GM21619 (cell line): ENCODE results near the gene PAM16.

Experiments used
- ATAC-seq: cut with Tn5 transposase; IDR thresholded peaks from one replicate; pipeline ENCODE4 v1.9.1; 2021; ENCODE audit not compliant: unreplicated experiment

The PAM16 gene

GRCh38 chr16:4383591-4384444 is 32.7 kb upstream of the PAM16 start:
- ATAC-seq = no peak

- no peak for ATAC-seq
Observed at GRCh38 chr16:4382795-4383357, 31.8 kb upstream of the PAM16 start.

DNA sequence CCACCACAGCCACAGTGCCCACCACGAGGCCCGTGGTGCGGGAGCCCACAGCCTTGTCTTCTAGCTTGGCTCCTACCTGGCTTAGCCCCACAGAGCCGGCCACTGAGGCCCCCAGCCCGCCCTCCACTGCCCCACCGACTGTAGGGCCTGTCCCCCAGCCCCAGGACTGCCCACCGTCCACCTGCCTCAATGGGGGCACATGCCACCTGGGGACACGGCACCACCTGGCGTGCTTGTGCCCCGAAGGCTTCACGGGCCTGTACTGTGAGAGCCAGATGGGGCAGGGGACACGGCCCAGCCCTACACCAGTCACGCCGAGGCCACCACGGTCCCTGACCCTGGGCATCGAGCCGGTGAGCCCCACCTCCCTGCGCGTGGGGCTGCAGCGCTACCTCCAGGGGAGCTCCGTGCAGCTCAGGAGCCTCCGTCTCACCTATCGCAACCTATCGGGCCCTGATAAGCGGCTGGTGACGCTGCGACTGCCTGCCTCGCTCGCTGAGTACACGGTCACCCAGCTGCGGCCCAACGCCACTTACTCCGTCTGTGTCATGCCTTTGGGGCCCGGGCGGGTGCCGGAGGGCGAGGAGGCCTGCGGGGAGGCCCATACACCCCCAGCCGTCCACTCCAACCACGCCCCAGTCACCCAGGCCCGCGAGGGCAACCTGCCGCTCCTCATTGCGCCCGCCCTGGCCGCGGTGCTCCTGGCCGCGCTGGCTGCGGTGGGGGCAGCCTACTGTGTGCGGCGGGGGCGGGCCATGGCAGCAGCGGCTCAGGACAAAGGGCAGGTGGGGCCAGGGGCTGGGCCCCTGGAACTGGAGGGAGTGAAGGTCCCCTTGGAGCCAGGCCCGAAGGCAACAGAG is 31.0 kb upstream of the PAM16 start:
- no peak for ATAC-seq

GRCh38 chr16:4381072-4381934 is 30.2 kb upstream of the PAM16 start:
- ATAC-seq = no peak

- no peak for ATAC-seq
Observed at GRCh38 chr16:4380119-4381063, 29.3 kb upstream of the PAM16 start.

GRCh38 chr16:4378999-4379690 is 28.0 kb upstream of the PAM16 start:
- no peak for ATAC-seq

- ATAC-seq = no peak
Observed at GRCh38 chr16:4378161-4378666, 27.1 kb upstream of the PAM16 start.

- ATAC-seq = no peak
Observed at GRCh38 chr16:4377573-4378154, 26.5 kb upstream of the PAM16 start.

DNA sequence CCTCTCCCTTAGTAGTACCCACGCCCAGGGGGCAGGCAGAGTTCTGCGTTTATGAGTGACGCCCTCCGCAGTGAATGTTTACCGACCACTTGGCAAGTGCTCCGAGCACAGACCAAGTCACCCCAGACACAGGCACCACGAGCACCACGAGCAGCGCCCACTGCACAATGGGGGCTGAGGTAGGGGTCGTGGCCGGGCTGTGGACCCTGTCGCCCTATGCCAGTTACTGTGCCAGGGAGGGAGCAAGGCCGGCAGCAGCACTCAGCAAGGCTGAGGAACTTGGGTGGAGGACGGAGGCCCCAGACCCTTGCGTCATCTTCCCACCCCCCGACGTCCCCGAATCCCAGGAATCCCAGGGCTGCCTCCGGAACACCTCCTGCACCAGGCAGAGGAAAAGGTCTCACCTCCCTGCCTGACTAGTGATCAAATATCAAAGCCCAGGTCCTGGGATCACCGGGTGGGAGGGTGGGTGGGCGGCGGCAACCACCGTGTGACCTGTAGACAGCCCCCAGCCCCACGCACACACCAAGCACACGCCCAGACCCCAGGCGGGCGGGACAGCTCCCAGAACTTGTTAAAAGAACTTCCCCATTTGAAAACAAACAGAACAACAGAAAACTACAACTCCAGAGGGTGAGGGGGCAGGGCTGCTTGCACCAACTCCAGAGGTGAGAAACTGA is 25.9 kb upstream of the PAM16 start:
- ATAC-seq = no peak

- no peak for ATAC-seq
Observed at GRCh38 chr16:4376126-4376892, 25.2 kb upstream of the PAM16 start.

DNA sequence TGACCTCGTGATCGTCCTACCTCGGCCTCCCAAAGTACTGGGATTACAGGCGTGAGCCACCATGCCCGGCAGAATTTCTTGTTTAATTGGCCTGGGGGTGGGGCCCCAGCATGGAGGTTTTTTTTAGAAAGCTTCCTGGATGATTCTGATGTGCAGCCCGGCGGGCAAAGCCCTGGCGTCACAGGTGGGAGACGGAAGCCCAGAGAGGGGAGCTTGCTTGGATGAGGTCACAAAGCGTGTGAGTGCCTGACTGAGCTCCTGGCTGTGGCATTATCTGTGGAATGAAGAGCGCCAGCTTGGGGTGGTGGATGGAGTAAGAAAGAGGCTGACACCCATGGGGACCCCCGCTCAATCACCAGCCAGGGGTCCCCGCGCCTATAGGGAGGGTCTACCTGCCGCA is 24.6 kb upstream of the PAM16 start:
- ATAC-seq = no peak

DNA sequence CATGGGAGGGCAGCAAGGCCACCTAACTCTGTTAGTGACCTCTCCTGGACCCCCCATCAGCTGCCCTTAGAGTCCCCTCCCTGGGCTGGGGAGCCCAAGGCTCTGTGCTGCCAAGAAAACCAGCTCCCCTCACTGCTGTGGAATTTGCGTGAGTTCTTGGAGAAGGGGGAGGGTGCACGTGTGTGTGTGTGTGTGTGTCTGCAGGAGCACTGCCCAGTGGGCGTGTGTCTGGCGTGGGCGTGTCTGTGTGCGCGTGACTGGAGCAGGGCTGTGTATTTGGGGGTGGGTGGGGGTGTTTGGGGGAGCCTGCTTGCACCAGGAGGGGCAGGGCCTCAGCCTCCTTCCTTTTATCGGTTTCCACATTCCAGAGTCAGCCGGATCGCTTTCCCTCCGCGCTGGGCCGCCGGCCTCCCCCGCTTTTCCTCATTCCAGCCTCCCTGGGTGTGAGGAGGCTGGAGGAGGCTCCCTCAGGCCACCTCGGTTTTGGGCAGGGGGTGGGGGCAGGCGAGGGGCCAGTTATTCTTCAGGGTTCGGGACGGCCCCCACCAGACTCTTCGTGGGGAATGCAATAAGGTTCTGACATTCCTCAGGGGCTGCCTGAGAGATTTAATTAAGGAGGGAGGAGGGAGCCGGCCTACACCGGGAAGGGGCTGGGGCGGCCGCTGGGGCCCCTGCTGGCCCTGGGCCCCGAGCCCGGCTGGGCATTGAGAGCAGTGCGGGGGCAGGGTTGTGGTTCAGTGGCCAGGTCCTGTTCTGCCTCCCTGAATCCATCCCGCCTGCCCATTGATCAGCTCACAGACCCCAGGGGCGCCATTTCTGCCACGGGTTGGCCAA is 23.0 kb upstream of the PAM16 start:
- ATAC-seq = no peak

GRCh38 chr16:4373356-4373908 is 22.3 kb upstream of the PAM16 start:
- ATAC-seq = no peak

- ATAC-seq = no peak
Observed at GRCh38 chr16:4372578-4373355, 21.6 kb upstream of the PAM16 start.

DNA sequence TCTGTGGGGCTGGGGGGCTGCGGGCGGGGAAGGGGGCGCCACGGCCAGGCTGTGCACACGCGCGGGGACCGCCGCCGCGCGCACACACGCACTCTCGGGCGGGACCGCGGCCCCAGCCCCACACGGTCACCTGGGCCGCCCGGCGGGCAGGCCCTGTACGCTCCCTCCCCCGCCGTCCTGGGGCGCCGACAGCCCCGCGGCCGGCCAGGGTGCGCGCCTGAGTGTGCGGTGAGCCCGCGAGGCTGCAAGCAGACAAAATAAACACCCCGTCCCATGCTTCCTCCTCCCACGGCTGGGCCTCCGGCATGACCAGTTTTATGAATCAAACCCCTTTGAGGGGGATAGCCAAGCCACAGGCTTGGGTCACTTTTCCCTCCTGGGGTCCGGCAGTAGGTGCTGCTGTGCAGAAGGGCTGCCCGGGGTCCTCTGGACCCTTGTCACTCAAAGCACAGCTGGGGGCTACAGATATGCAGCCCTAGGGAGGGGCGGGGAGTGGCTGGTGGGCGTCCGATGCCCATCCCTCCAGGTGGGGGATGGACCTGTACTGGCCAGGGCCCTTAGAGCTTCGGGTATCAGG is 21.0 kb upstream of the PAM16 start:
- no peak for ATAC-seq
